Endothelial cell of umbilical vein (primary cell): ENCODE data around the gene CALN1. TPM values are rescaled to one million over a fixed set of nuclear protein-coding genes. Genes with fewer than 3 reads are reported as not detected.

Experiments used
- BruUV-seq: library from RNA; stranded (reverse); fragments of 400-500 nt; replicated peaks from 2 replicates; lab custom pipeline; 2021; lab: Mats Ljungman, UMichigan
- CTCF ChIA-PET: fragments of 300-600, 350-600 bp; sonication (Branson Sonifier 250); formaldehyde crosslinking; loops from one replicate; lab custom pipeline; 2021; ENCODE audit warnings: antibody characterized with exemption, inconsistent platforms; lab: Charles Lee
- POLR2A ChIA-PET: fragments of 300-600, 350-600 bp; sonication (Branson Sonifier 250); formaldehyde crosslinking; loops from one replicate; lab custom pipeline; 2021; ENCODE audit warnings: antibody characterized with exemption, inconsistent platforms; lab: Charles Lee
- DNase-seq: peaks from one replicate; pipeline ENCODE4 v3.0.0-alpha.2; 2011; ENCODE audit warnings: low read depth, low spot score
- FAIRE-seq: peaks from 2 replicates; lab custom pipeline; 2011; peaks lifted over from hg19 to GRCh38; lab: Jason Lieb, UNC
- H2AFZ ChIP-seq: 2 replicates; pipeline ENCODE4 v1.6.0; 2012; ENCODE audit warnings: low read depth, low read length, control low read depth, inconsistent platforms
- H3K27ac ChIP-seq: 2 replicates; pipeline ENCODE4 v1.5.1; 2011; ENCODE audit warnings: low read depth, mild to moderate bottlenecking, control low read depth, low read length, moderate library complexity; ENCODE audit not compliant: insufficient read depth
- H3K27me3 ChIP-seq, 2 experiments: 2 replicates each; pipeline versions ENCODE4 v1.6.0 to v1.6.1; 2011; ENCODE audit warnings: low read length in 2 of 2, mixed read lengths in 1 of 2; ENCODE audit not compliant: control insufficient read depth in 2 of 2, insufficient read depth in 2 of 2
- H3K36me3 ChIP-seq, 2 experiments: 2 replicates in 1 of 2; 3 replicates in 1 of 2; pipeline ENCODE4 v1.5.1; 2011; ENCODE audit warnings: low read length in 2 of 2, mild to moderate bottlenecking in 1 of 2, moderate library complexity in 1 of 2; ENCODE audit not compliant: control insufficient read depth in 2 of 2, insufficient read depth in 2 of 2; ENCODE audit errors: extremely low read depth in 1 of 2
- H3K4me1 ChIP-seq: 3 replicates; pipeline ENCODE4 v1.5.1; 2011; ENCODE audit warnings: mild to moderate bottlenecking, low read length; ENCODE audit not compliant: control insufficient read depth, insufficient read depth; ENCODE audit errors: extremely low read depth
- H3K4me2 ChIP-seq: 2 replicates; pipeline ENCODE4 v1.6.1; 2011; ENCODE audit warnings: low read length, control low read depth, mixed read lengths; ENCODE audit not compliant: insufficient read depth
- H3K4me3 ChIP-seq, 3 experiments: fragments of 200-600 bp in 1 of 3; sonication (generic), shearing (Covaris generic) in 1 of 3; replicated peaks in 1 of 3; 2 replicates each; pipeline ENCODE4 v1.5.1; 2011 to 2016; ENCODE audit warnings: control low read depth in 3 of 3, low read length in 3 of 3, mild to moderate bottlenecking in 2 of 3, inconsistent platforms in 1 of 3, low read depth in 1 of 3, moderate library complexity in 1 of 3; ENCODE audit not compliant: insufficient read depth in 1 of 3
- H3K79me2 ChIP-seq: 2 replicates; pipeline ENCODE4 v1.6.0; 2012; ENCODE audit warnings: low read length, inconsistent platforms; ENCODE audit not compliant: control insufficient read depth, insufficient read depth
- H3K9ac ChIP-seq: replicated peaks from 2 replicates; pipeline ENCODE3; 2011; ENCODE audit warnings: low read length, control low read depth; ENCODE audit not compliant: insufficient read depth; ENCODE audit errors: extremely low read depth
- H3K9me1 ChIP-seq: replicated peaks from 3 replicates; pipeline ENCODE4 v1.6.0; 2011; ENCODE audit warnings: mild to moderate bottlenecking, low read length; ENCODE audit not compliant: control insufficient read depth, insufficient read depth; ENCODE audit errors: extremely low read depth
- H3K9me3 ChIP-seq: replicated peaks from 2 replicates; pipeline ENCODE4 v1.5.1; 2012; ENCODE audit warnings: low read length, inconsistent platforms; ENCODE audit not compliant: control insufficient read depth, insufficient read depth
- H4K20me1 ChIP-seq: replicated peaks from 2 replicates; pipeline ENCODE3; 2011; ENCODE audit warnings: mild to moderate bottlenecking, low read length; ENCODE audit not compliant: control insufficient read depth, insufficient read depth; ENCODE audit errors: extremely low read depth
- CTCF ChIP-seq, 2 donors: IDR thresholded peaks; 1 replicate in 1 of 2; 2 replicates in 1 of 2; pipeline ENCODE4 v1.5.1; 2011; ENCODE audit warnings: low read length in 2 of 2, mild to moderate bottlenecking in 2 of 2, moderate library complexity in 2 of 2, control low read depth in 1 of 2, inconsistent platforms in 1 of 2, low read depth in 1 of 2; ENCODE audit not compliant: insufficient read depth in 1 of 2; ENCODE audit errors: extremely low read depth in 1 of 2
- EZH2 ChIP-seq: IDR thresholded peaks from 2 replicates; pipeline ENCODE4 v1.6.1; 2012; ENCODE audit warnings: borderline replicate concordance, low read depth, mild to moderate bottlenecking, moderate library complexity, low read length, inconsistent platforms; ENCODE audit not compliant: severe bottlenecking
- FOS ChIP-seq: IDR thresholded peaks from 2 replicates; pipeline ENCODE4 v1.6.1; 2011; ENCODE audit warnings: mild to moderate bottlenecking, low read length, moderate library complexity, borderline replicate concordance; ENCODE audit not compliant: insufficient read depth
- GATA2 ChIP-seq: IDR thresholded peaks from 2 replicates; pipeline ENCODE4 v1.7.0; 2011; ENCODE audit warnings: low read depth, mild to moderate bottlenecking, moderate library complexity, mixed read lengths, low read length; ENCODE audit not compliant: insufficient read length, insufficient read depth
- JUN ChIP-seq: IDR thresholded peaks from 2 replicates; pipeline ENCODE4 v1.6.1; 2011; ENCODE audit warnings: borderline replicate concordance, low read depth; ENCODE audit not compliant: insufficient read length, insufficient read depth
- MAX ChIP-seq: IDR thresholded peaks from 2 replicates; pipeline ENCODE4 v1.6.1; 2011; ENCODE audit not compliant: insufficient read depth, insufficient read length
- MYC ChIP-seq: IDR thresholded peaks from one replicate; pipeline ENCODE4 v1.6.1; 2011; ENCODE audit warnings: mild to moderate bottlenecking, low read depth, low read length
- POLR2A ChIP-seq: IDR thresholded peaks from 2 replicates; pipeline ENCODE4 v1.6.1; 2012; ENCODE audit warnings: low read depth, mild to moderate bottlenecking, control low read depth, low read length
- POLR2AphosphoS5 ChIP-seq: IDR thresholded peaks from 2 replicates; pipeline ENCODE4 v1.6.1; 2012; ENCODE audit warnings: low read depth, mild to moderate bottlenecking, control low read depth, low read length, moderate library complexity; ENCODE audit not compliant: insufficient read depth
- dilution Hi-C: fragments of 300-500 bp; cut with MboI; formaldehyde crosslinking; loops from one replicate; pipeline ENCODE4 v1.15.0; 2019; ENCODE audit warnings: low sequenced_read_pairs; ENCODE audit not compliant: extremely low pct_ligation_motif_present
- intact Hi-C: fragments of 100-400 bp; cut with micrococcal nuclease; formaldehyde crosslinking; loops from one replicate; pipeline ENCODE4 v1.10.0; 2022
- polyA plus RNA-seq, 4 experiments: library from polyadenylated mRNA; depleted of rRNA in 3 of 4; stranded (reverse) in 3 of 4; unstranded in 1 of 4; fragments of >200 nt; gene quantifications; 2 replicates each; pipeline versions ENCODE4 v1.2.1 to v1.2.3, GENCODE V29; 2011 to 2012; ENCODE audit warnings: missing spikeins in 1 of 4
- total RNA-seq: library from RNA; stranded (reverse); gene quantifications from 2 replicates; pipeline ENCODE4 v1.2.3, GENCODE V29; 2021

The CALN1 gene
- total and polyA plus RNA-seq, 2 donors (not counting 3 experiments of a cell fraction or from before 2014, with no cell fraction given), result not detected

GRCh38 chr7:72196176-72196575, 216.0 kb downstream of the CALN1 start:
- H2AFZ ChIP-seq, result no peak overlapping the region
- DNase-seq, result no peak
- CTCF ChIA-PET, result no interaction called here
- no peak overlapping the region for H3K9ac ChIP-seq
- no TSS peak for BruUV-seq
- FAIRE-seq, result no peak
- TF ChIP-seq CTCF (IDR thresholded peaks at IDR 0.05; ENCODE audit: extremely low read depth in 1 of 2, insufficient read depth in 1 of 2, low read depth in 1 of 2, low read length in 2 of 2) (no peak), MAX (no peak), GATA2 (no peak), POLR2A (no peak), JUN (no peak), POLR2AphosphoS5 (no peak), EZH2 (no peak), FOS (no peak), MYC (no peak)
- H3K27ac ChIP-seq, result no peak overlapping the region
- dilution Hi-C loops (no loop called here), intact Hi-C loops (no loop called here)
- H3K27me3 ChIP-seq, result no peaks in the 10 kb centered on the region
- H3K36me3 ChIP-seq, result no peaks in the 10 kb centered on the region
- peaks cover 3% of the 10 kb centered on the region for H3K9me3 ChIP-seq
- H3K4me1 ChIP-seq, result no peaks in the 10 kb centered on the region
- POLR2A ChIA-PET, result no interaction called here
- no peaks in the 10 kb centered on the region for H3K79me2 ChIP-seq
- H3K4me3 ChIP-seq, result no peak overlapping the region
- no peaks in the 10 kb centered on the region for H4K20me1 ChIP-seq
- no peak overlapping the region for H3K4me2 ChIP-seq
- no peaks in the 10 kb centered on the region for H3K9me1 ChIP-seq
